Right renal pelvis (tissue), 4 donors: Measurements from ENCODE around the gene NFATC1. TPM values are rescaled to one million over a fixed set of nuclear protein-coding genes. Genes with fewer than 3 reads are reported as not detected.

Source experiments
- DNase-seq, 4 donors: peaks; one replicate each; pipeline ENCODE4 v3.0.0-alpha.2; 2013; ENCODE audit warnings: low read depth in 4 of 4, low spot score in 3 of 4, missing footprints in 1 of 4
- polyA plus RNA-seq, 4 donors: library from polyadenylated mRNA; unstranded; fragments of 120-200 nt; gene quantifications; one replicate each; pipeline ENCODE4 v1.2.1, GENCODE V29; 2013; ENCODE audit not compliant: insufficient read length in 4 of 4

NFATC1 gene
- polyA plus RNA-seq, 4 donors = 6.3 to 7.9 (median 6.5) TPM

DNA sequence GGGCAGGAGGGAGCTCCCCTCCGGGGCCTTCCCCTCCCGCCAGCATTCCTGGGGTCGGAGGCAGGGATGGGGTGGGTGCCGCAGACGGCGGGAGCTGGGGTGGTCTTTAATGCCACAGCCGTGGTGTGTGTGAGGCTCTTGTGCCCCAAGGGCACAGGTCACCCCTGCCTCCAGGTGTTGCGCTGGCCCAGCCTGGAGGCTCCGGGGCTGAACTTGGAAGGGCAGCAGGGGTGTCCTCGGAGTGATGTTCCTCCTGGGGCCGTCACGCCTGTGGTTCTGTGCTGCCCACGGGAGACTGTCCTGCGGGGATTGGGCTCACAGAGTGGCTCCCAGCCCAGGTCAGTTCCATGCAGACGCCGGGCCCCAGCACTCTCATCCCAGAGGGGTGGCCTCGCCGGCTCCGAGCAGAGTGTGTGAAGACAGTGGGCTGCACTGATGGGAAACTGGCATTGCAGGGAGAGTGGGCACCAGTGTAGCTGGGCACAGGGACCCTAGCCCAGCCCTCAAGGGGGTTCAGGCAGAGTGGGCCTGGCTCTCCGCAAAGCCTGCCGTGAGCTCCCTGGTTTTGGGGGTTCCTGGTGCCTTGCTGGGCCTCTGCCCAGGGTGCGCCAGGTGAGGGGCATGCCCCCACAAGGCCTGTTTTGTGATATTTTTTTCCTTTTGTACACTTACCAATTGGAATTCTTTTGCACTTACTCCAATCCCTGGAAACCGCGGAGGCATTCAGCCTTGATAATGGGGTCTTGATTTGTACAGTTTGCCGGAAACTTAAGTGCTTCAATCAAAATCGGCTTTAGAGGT lies 56.7 kb downstream of the NFATC1 start:
- DNase-seq = no peak

DNA sequence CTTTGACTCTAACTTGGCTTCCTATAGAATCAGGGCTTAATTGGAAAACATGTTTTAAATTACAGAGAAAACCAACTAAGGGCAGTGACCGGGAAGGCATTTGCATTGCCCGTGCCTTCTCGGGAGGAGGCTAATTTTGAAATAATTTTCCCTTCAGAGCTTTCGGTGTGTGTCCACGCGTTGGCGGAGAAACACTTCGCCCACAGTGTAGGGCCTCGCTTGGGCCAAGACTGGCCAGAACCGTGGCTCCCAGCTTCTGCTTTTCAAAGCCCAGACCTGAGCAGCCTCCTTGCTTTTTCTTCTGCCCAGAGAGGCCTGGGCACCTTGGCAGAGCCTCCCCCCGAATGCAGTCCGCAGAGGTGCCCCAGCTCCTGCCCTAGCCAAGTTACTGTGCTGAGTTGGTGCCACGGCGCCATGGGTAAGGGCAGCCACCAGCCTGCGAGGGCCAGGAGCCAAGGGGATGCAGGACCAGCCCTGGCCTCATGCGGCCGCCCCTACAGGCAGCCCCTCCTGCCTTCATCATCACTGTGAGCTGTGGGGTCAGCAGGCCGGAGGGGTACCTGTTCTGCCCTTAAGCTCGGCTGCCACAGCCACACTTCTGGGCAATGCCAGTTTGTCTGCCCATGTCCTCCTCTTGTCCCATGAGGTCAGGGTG lies 57.4 kb downstream of the NFATC1 start:
- no peak for DNase-seq

DNA sequence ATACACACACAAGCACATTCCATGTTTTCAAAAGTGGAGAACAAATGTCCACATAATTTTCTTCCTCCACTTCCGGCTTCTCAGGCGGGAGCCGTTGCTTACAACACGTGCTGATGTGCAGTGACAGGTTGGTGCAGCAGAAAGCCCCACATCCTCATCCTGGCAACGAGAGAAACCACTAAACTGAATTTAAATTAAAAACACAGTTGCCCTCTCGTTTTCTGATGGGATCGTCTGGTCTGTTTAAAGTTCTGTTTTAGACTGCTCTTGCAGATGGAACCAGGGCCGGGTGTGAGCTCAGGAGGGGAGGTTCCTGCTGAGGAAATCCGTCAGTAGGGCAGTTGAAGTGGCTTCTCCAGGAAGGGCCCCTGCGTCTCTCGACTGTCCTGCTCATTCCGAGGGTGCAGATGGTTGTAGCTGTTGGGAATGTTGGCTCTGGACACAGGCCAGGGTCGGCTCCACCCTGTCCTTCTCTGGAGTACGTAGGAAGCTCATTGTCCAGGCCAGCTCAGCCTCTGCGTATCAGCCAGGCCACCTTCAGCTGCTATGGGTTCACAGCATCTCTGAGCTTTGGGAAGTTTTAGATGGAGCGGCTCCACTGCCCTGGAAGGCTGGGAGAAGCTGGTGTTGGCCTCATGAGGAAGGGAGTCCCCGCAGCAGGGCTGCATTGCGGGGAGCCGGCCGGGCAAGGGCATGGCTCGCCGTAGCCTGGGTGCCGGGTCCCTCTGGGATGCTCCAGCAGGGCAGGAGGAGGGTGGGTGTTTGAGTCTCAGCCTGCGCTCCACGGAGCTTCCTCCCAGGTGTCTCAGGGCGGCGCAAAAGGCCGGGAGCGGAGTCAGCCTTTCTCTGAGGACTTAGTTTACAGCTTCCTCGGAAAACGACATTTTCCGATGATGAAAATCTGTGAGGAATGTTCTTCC lies 58.3 kb downstream of the NFATC1 start:
- DNase-seq = no peak

DNA sequence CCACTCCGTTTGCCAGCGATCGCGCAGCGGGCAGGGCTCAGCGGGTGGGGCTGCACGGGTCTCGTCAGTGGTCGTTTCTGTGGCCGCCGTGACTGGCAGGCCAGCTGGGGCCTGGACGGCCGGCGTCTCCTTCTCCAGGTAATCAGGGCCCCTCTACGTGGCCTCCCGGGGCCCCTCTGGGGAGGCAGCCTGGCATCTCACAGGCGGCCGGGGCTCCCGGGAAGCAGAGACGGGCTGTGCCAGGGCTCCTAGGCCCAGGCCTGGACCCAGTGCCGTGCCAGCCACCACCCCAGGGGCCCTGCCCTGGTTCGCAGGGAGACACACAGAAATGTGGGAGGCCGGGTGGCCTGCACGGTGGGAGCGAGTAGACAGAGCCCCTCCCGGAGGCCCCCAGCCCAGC lies 59.5 kb downstream of the NFATC1 start:
- DNase-seq = no peak

DNA sequence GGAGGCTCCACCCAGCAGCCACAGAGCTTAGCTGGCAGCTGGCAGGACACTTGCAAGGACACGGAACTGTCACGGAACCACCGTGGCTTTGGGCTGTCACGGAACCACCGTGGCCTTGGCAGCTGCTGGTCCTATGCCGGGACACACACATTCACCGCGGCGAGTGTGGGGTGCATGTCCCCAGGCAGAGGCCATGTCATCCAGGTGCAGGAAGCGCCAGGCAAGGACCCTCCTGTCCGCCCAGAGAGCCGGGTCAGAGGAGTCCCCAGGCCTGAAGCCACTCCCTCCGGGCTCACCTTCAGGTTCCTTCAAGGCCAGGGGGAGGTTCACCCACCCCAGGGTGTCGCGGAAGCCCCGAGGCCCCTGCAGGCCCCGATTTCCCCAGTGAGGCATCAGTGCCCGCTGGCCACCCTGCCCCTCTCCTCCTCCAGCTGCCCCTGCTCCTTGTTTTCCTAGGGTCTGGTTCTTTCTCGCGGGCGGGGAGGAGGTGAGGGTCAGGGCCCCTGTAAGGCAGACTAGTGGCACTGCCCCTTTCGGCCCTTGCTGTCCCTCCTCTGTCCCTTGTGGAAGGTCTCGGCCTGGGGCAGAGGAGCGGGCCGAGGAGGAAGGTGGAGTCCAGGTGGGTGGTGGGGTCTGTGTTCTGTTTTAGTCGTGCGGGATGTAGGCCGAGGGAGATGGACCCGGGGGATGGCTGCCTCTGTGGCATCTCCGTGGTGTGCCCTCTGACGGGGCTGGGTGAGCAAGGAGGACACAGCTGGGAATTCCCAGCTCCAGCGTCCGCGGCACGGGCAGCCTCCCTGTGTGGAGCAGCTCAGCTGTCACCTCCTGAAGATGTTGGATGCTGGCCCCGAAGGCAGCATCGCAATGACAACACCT lies 60.6 kb downstream of the NFATC1 start:
- no peak for DNase-seq

DNA sequence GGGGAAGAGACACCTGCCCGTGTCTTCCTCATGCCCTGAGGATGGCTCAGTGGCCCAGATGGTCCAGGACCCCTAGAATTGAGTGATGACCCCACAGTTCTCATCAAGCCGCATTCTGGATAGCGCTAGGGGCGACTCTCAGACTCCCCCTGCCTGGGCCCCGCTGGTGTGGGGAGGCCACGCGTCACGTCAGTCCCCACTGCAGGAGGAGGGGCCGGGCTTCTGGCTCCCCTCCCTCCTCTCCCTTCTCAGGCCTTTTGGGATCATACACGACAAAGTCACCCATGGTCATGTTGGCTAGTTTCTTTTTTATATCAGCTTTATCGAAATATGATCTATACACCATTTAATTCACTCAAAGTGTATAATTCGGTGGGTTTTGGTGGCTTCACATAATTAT lies 61.5 kb downstream of the NFATC1 start:
- no peak for DNase-seq

DNA sequence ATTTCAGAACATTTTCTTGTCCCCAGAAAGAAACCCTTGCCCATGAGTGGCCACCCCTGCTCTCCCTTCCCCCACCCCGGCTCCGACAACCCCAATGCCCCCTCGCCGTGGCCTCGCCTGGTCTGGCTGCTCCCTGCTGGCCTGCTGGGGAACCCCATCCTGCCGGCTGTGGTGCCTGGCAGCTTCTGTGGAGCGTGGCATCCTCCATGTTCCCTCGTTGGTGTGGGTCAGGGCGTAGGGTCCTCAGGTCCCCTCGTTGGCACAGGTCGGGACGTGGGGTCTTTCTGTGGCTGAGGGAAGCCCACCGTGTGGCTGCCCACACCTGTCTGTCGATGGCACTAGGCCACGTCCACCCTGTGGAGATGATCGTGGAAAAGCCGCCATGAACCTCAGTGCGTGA lies 61.9 kb downstream of the NFATC1 start:
- DNase-seq = no peak

DNA sequence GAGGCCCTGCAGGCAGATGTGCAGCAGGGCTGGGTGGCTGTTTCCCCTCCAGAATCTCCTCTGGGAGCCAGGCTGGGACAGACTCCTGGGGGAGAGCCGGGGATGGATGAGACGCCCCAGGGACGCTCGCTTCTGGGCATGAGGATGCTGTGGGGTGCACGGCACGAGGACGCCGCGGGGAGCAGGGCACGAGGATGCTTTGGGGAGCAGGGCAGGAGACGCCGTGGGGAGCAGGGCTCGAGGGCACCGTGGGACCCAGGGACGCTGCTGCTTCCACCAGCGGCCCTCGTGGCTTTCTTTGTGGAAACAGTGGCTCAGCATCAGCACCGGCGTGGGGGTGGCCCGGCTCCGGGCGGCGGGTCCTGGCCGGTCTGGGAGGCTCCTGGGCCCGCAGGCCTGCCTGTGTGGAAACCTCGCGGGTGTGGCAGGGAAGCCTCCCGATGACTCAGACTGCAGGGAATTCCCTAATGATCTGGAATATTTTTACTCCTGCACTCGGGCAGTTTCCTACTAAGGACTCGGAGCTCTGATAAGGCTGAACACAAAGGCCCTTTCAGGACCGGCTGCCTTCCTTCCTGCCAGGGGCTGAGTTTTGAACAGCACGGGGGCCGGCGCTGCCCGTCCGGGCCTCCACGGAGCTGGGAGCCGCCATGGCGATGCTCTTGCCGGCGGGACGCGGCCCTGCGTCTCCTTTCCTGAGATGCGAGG lies 62.6 kb downstream of the NFATC1 start:
- no peak for DNase-seq

GRCh38 chr18:79458917-79459803 lies 63.4 kb downstream of the NFATC1 start:
- no peak for DNase-seq

DNA sequence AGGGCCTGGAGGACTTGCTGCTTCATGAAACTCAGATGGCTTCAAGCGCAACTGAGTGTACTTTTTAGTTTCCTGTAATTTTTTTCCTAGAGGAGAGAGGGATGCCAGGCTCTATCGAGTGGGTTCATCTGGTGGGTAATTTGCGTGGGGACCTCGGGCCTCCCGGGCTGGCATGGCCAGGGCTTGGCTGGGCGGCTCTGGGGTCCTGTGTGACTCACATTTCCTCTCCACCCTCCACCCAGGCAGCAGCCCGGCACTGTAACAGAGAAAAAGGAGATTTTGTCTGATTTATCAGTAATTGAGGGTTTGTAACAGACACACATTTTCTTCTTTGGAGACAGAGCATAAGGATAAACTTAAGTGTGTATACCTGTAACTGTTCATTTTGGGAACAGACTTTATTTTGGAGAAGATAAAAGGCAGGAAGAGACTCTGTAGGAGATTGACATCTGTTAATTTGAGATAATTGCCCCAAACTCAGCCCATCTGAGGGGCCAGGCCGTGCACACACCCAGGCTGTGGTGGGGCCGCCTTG lies 64.3 kb downstream of the NFATC1 start:
- DNase-seq = no peak

DNA sequence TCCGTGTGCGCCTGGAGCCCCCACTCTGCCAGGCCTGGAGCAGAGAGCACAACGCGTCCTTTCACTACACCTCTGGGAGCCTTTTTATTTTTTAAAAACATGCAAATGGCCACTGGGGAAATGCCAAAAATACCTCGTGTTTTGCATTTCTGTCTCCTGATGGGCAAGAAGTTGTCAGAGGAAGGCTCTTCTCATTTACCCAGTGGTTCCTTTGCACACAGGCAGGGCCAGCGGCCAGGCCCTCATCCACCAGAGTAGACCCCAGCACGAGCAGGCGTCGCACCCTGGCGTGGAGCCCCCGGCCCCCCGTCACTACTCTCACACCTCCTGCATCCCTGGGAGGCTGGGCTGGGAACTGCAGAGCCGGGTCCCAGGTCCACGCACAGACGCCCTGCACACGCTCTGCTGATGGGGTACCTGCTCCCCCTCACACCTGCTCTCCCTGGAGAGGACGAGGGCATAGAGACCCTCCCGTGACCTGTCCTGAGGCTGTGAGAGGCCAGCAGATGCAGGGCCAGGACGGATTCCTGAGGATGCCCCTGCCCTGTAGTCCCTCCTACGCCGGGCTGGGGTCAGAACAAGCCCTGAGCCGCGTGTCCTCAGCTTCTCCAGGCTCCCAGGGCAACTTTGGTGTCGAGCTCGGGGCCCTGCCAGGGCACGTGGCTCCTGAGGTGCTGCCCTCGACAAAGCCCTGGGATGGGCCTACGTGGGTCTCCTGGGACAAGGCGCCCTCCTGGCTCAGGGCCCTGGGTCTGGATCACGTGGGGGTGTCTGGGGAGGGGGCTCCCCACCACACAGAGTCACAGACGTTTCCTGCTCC lies 65.0 kb downstream of the NFATC1 start:
- no peak for DNase-seq

DNA sequence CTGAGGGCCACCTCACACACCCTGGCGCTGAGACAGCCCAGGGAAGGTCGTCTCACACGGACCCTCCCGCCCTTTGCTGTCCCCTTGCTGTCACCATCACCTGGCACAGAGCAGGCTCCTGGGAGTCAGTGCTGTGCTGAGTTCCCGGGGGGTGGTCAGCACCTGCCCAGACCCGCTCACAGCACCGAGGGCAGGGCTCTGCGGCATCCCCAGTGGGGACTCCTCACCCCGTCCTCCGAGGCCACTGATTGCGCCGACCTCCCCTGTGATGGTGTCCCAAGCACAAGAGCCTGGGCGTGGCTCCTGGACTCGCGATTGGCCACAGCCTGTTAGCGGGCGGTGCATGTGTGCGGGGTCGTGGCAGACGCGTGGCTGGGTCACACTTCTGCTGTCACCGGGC lies 65.9 kb downstream of the NFATC1 start:
- DNase-seq = no peak

DNA sequence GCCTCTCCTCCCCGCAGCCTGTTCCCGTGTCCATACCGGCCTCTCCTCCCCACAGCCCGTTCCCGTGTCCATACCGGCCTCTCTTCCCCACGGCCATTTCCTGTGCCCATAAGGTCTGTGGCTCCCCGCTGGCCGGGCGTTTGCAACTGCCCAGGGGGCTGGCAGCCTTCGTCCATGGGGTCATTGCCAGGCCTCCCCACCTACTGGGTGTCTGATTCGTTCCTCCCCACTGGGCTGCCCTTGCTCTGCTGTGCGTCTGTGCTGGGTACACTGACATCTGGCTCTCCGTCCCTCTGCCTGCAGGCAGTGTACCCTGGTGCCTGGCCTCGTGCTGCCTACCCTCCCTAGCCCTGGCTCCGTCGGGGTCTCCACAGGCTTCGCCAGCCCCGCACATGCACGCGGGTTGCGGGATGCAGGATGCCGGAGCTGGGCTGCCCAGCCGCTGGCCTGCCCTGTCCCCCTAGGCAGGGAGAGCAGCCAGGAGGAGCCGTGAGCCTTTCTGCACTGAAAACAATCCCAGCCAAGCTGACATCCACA lies 67.8 kb downstream of the NFATC1 start:
- no peak for DNase-seq

DNA sequence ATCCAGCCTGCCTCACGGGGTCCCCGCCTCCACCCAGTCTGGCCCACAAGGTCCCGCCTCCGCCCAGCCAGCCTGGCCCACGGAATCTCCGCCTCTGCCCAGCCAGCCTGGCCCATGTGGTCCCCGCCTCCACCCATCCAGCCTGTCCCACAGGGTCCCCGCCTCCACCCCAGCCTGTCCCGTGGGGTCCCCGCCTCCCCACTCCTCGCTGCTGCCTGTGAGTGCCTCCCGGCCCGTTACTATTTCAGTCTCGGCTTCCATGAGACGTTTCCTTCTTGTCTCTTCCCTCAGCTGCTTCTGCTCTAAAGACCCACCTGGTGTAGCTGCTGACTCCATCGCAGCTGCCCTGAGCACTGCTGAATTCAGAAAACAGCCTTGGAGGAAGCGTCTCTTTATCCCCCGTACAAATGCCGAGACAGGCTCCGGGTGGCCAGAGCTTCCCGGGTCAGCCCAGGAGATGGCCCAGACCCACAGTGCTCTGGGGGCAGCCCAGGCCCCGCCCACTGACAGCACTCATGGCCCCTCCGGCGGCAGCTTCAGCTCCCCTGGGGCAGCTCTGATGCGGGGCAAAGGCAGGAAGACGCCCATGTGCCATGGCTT lies 69.8 kb downstream of the NFATC1 start:
- no peak for DNase-seq

DNA sequence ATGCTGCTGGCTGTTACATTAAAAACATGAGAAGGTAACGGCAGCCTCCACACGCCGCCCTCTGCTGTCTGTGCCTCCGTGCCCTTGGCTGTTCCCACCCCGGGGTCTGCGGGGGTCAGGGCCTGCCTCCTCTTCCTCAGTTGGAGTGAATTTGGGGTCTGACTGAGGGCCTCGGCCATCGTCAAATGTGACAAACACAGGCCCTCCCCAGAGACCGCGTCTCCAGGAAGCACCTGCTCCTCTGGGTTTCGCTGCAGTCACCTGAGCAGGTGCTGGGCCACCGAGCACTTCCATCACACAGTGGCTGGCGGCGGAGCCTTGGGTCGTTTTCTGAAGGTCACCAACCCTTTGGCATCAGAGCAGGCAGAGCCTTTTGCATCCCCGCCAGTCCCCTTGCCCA lies 70.9 kb downstream of the NFATC1 start:
- DNase-seq = no peak

DNA sequence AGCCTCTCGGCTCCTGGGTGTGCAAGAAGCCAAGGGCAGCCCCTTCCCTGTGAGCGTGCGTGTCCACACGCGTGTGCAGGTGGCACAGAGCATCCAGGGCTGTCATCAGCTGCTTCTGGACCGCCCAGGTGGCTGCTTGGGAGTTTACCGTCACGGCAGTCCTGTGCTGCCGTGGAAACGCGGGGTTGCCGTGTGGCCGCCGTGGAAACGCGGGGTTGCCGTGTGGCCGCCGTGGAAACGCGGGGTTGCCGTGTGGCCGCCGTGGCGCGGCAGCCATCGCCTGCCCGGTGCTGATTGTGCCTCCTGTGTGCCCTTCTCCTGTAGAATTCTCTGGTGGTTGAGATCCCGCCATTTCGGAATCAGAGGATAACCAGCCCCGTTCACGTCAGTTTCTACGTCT lies 71.4 kb downstream of the NFATC1 start:
- no peak for DNase-seq
